IPS-NIHi7 (cell line): ENCODE data around the gene TYW1B.
"Not testable (repeated sequence)": the region's sequence is repeated elsewhere in the genome, so short reads cannot be mapped to it uniquely, and the experiment has no call there.

Experiments
- DNase-seq: peaks from one replicate; pipeline ENCODE4 v3.0.0; 2012; ENCODE audit warnings: mixed read lengths; ENCODE audit errors: extremely low spot score

Gene TYW1B

GRCh38 chr7:72754312-72754711, 73.7 kb downstream of the TYW1B start:
- no peak for DNase-seq

- DNase-seq, result no peak
Measured at GRCh38 chr7:72753781-72754180, 74.2 kb downstream of the TYW1B start.

- DNase-seq, result not testable (repeated sequence)
Measured at GRCh38 chr7:72753229-72753628, 74.8 kb downstream of the TYW1B start.

- peak; percentile 68 for DNase-seq
Measured at GRCh38 chr7:72751978-72752377, 76.0 kb downstream of the TYW1B start.

DNA sequence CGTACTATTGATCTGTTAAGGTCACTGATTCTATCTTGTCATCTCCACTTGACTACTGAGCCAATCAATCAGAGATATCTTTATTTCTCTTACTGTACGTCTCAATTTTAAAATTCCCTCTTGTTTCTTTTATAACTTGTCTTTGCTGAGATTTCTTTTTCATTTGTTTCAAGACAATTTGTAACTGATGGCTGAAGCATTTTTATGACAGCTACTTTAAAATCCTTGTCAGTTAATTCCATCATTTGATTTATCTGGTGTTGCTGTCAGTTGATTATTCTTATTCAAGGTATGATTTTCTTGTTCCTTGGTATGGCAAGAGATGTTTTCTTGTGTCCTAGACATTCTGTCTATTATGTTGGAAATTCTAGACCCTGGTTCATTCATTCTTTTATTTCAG, 76.6 kb downstream of the TYW1B start:
- DNase-seq, result no peak

- DNase-seq, result not testable (repeated sequence)
Measured at GRCh38 chr7:72748649-72749048, 79.4 kb downstream of the TYW1B start.

DNA sequence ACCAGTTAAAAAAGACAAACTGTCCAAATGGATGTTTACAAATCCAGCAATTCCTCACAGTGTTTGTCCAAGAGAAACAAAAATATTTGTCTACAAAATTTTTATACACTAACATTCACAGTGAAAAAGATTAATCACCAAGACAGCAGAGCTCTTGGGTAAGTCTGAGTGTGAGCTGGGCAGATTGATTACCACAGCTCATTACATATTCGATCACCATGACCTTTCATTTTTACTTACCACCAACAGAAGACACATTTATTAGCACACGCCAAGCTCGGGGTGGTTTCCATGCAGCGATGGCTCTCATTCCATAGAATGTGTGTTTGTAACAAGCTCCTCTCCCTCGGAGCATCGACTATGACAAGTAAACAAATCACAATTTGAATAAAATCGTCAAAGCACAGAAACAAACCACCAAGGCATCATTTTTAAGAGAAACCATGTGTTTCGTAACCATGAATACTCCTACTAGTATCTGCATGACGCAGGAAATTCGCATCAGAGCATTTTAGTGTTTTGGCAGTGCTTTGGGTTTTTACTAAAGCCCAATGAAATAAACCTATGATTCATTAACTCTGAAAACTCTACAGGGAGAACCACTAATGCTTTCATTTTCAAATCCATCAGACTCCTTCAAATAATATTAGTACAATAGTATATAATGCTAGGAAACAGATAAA, 83.6 kb downstream of the TYW1B start:
- DNase-seq, result not testable (repeated sequence)

DNA sequence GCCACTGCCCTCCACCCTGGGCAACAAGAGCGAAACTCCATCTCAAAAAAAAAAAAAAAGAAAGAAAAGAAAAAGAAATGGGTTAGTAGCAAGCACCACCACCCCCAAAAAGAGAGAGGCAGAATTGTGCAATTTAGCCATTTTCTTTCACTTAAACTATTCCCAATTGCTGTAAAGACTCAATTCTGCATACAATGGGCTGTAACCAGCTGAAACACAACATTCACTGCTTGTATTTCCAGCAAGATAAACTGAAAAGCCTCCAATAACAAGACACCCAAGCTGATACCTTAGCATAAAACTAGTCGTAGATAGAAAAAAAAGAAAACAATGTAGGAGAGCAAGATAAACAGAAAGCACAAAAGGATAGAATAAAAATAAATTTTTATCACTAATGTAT, 84.2 kb downstream of the TYW1B start:
- not testable (repeated sequence) for DNase-seq

- not testable (repeated sequence) for DNase-seq
Measured at GRCh38 chr7:72739716-72740115, 88.3 kb downstream of the TYW1B start.

GRCh38 chr7:72735855-72736254, 92.1 kb downstream of the TYW1B start:
- DNase-seq, result not testable (repeated sequence)

DNA sequence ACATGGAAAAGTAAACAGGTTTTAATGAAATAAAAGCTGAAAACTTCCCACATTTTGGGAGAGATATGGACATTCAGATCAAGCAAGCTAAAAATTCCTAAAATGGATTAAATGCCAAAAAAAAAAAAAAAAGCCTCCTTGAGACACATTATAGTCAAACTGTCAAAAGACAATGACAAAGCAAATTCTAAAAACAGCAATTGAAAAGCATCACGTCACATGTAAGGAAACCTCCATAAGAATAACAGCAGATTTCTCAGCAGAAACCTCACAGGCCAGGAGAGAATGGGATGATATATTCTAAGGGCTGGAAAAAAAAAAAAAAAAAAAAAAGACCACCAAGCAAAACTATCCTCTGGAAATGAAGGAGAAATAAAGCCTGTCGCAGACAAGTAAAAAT, 97.2 kb downstream of the TYW1B start:
- DNase-seq, result not testable (repeated sequence)

- DNase-seq, result not testable (repeated sequence)
Measured at GRCh38 chr7:72730384-72730783, 97.6 kb downstream of the TYW1B start.

DNA sequence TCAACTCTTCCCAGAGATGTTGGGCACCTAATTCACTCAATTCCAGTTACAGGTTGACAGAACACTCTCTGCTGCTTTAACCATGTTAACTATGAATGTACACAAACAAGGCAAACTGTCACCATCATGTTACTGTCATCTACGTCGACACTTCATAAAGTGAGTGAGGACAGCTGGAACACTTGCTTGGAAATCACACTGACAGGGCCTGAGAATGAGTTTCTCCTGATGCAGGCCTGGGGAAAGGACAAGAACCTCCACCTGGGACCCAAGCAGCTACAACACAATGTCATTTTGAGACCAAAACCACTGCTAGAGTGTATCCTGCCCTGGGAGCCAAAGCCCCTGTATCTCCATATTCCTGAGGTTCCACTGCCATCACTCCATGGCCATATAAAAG, 98.9 kb downstream of the TYW1B start:
- DNase-seq, result not testable (repeated sequence)

DNA sequence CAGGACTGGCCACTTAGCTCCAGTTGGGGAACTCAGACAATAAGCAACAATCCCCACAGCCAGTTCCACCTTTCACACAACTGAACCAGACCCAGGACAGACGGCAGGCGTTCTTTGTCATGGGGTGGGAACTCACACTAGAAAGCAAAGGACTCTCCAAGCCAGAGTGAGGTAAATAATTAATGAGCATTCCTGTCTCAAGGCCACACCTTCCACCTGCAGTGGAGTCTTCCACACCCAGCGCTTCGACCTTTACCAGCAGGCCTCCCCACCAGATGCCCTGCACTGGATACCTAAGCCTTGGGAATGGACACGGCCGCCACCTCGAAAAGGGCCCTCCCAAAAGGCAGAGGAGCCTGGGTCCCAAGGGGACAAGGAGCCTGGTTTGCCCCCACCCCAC, 105.3 kb downstream of the TYW1B start:
- peak; percentile 31 for DNase-seq

DNA sequence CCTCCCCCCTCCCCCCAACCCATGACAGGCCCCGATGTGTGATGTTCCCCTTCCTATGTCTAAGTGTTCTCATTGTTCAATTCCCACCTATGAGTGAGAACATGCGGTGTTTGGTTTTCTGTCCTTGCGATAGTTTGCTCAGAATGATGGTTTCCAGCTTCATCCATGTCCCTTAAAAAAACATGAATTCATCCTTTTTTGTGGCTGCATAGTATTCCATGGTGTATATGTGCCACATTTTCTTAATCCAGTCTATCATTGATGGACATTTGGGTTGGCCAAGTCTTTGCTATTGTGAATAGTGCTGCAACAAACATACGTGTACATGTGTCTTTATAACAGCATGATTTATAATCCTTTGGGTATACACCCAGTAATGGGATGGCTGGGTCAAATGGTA, 107.1 kb downstream of the TYW1B start:
- DNase-seq, result not testable (repeated sequence)

- DNase-seq, result not testable (repeated sequence)
Measured at GRCh38 chr7:72717252-72717774, 110.7 kb downstream of the TYW1B start.

GRCh38 chr7:72711927-72712326, 116.1 kb downstream of the TYW1B start:
- DNase-seq, result not testable (repeated sequence)

DNA sequence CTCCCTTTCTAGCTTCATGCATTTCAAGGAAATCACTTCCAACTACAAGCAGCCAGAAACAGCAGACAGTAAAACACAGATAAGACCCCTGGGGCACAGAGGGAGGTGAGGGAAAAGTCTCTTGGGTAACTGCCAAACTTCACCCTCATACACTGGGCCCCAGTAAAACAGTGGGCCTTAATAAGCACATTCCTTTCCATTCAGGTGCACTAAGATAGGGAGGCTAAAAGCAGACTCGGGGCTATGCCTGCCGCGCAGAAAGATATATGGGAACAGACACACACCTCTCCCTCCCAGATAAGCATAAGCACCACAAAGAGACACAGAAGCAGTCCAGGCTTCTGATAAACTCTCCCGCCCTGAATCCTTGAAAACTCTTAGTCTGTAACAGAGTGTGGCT, 117.0 kb downstream of the TYW1B start:
- no peak for DNase-seq

DNA sequence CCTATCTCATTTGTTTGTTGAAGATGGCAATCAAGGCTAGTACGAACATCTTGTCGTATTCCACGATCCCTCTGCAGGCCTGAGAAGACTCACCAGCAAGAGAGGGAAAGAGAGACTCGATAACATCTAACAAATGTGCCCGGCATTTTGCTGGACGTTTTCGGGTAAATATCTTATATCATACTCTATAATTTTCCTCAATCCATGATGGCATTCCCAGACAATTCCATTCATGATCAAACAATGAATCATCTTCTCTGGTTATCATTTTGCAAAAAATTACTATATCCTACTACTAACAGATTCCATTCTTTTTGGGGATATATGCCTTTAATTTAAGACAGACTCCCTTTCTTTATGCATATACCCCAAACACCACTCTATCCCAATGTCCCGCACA, 118.1 kb downstream of the TYW1B start:
- DNase-seq, result no peak

DNA sequence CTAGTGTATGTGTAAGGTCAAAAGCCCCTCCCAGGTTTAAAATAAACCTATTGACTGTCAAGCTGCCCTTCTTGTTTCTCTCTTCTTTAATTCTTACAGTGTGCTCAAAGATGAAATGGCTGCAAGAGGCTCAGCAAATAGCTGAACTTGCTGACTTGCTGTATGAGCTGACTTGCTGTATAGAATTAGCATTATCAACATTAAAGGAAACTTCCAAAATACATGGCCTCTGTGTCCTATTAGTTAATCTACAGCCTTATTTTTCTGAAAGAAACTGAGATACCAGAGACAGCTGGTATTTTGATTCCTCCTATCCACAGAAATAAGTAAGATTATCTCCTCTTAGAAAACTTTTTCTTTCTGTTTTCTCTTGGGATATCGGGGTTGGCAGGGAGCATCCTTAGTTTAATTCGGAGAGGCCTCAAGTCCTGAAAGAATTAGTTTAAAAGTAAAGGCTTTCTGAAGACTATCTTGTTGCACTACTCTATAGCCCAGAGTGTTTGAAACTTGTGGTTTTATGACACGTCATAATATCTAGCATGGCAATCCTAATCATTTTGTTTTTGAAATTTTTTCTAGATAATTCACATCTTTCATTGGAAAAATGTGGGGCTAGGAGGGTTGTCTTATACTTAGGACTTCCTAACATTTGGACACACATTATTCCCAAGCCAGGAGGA, 119.5 kb downstream of the TYW1B start:
- DNase-seq, result not testable (repeated sequence)

GRCh38 chr7:72706521-72706920, 121.5 kb downstream of the TYW1B start:
- DNase-seq, result no peak

DNA sequence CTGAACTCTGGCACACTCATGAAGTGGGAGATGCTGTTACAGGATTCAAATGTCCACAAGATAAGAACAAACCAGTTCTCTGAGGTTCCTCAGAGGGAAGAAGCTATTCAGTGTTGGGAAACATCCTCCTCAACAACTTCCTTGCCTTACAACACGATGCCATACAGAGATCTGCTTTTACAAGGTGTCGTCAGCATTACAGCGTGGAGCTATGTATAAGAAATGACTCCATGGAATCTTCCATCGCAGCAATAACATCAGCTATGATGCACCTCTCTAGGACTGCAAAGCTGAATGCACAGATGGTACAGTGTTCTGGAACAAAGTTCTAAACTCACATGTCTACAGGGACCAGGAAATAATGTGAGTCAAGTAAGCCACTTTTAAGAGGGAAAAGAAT, 122.3 kb downstream of the TYW1B start:
- DNase-seq, result not testable (repeated sequence)

DNA sequence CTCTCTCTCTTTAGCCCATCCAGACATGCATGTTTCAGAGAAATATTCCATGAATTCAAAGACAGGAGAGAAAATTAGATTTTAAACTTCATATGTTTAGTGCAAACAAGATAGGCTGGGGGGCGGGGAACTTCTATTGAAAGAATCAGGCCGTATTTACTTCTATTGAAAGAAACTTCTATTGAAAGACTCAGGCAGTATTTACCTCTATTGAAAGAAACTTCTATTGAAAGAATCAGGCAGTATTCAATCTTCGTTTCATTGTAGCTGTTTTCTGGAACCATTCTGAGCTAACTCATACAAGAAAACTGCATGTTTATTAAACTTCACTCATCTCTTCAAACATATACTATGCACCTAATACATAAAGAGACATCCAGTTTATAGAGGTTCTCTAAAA, 123.1 kb downstream of the TYW1B start:
- DNase-seq, result no peak
